MM.1S (cell line): ENCODE data around the gene YY1AP1.
"Not testable (repeated sequence)": the region's sequence is repeated elsewhere in the genome, so short reads cannot be mapped to it uniquely, and the experiment has no call there.

Source experiments
- EZH2 ChIP-seq: fragments of 300-600 bp; sonication (generic); optimal IDR thresholded peaks from 2 replicates; pipeline ENCODE3; 2017; ENCODE audit warnings: low read depth, mild to moderate bottlenecking, antibody characterized with exemption, low read length, mixed read lengths
- TF ChIP-seq, protein P1 (sequence below): fragments of 300-600 bp; sonication (generic); IDR thresholded peaks from 2 replicates; pipeline ENCODE4 v1.5.1; 2016; ENCODE audit warnings: antibody characterized with exemption, low read length, mixed read lengths

DNA sequence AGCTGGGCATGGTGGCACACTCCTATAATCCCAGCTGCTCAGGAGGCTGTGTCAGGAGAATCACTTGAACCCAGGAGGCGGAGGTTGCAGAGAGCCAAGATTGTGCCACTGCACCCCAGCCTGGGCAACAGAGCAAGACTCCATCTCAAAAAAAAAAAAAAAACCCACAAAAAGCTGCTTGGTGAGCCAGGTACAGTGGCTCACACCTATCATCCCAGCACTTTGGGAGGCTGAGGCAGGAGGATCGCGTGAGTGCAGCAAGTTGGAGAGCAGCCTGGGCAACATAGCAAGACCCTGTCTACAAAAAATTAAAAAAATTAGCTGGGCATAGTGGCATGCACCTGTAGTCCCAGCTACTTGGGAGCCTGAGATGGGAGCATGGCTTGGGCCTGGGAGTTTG, 26.5 kb upstream of the YY1AP1 start:
- not testable (repeated sequence) for TF ChIP-seq EZH2
- TF ChIP-seq, protein P1, sequence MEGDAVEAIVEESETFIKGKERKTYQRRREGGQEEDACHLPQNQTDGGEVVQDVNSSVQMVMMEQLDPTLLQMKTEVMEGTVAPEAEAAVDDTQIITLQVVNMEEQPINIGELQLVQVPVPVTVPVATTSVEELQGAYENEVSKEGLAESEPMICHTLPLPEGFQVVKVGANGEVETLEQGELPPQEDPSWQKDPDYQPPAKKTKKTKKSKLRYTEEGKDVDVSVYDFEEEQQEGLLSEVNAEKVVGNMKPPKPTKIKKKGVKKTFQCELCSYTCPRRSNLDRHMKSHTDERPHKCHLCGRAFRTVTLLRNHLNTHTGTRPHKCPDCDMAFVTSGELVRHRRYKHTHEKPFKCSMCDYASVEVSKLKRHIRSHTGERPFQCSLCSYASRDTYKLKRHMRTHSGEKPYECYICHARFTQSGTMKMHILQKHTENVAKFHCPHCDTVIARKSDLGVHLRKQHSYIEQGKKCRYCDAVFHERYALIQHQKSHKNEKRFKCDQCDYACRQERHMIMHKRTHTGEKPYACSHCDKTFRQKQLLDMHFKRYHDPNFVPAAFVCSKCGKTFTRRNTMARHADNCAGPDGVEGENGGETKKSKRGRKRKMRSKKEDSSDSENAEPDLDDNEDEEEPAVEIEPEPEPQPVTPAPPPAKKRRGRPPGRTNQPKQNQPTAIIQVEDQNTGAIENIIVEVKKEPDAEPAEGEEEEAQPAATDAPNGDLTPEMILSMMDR, result not testable (repeated sequence)
